ENCODE measurements around the gene SLC22A4.
A peak's percentile ranks its signal among the peaks of the same experiment; 100 is the strongest.

The SLC22A4 gene

GRCh38 chr5:132387640-132388117 is 93.5 kb downstream of the SLC22A4 start:
- no peak for DNase-seq (ENCODE audit: insufficient read length)
- FAIRE-seq = no peak
- TF ChIP-seq POLR2AphosphoS5 (IDR thresholded peaks at IDR 0.05; ENCODE audit: low read depth, low read length) (no peak), TAF1 (IDR thresholded peaks at IDR 0.05; ENCODE audit: borderline replicate concordance, low read depth, low read length) (no peak), POLR2A (IDR thresholded peaks at IDR 0.05; ENCODE audit: low read depth, low read length) (no peak)

DNA sequence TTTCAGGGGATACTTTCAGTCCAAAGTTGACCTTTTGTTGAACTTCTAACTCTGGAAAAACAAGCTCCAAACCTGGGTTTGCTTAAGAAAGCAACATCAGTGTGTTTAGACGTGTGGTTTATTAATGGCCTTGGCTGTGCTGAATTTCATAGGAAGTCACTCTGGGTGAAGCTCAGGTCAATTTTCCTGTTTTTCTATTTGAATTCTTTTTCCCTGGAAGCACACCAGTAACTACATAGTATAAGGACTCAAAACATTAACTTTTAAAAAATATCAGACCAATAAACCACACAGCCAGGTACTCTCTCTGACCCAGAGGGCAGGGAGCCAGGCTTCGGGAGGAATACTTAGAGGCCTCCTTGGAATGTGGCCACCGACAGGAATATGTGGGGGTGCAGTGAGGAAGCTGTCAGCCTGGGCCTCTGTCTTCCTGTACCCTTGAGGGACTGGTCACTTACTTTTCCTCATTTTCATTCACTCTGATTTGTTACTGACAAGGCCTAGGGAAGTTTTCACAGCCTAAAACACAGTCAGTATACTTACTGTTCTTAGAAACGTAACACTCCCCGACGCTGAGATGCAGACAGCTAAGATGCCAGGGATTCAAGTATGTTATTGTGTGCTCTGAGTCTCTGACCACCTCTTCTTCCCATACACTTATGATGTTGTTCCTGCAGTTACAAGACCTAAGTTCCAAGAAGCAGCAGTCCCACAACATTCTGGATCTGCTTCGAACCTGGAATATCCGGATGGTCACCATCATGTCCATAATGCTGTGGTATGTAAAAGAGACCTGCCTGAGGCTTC is 94.3 kb downstream of the SLC22A4 start:
- FAIRE-seq = peak; percentile 30
- DNase-seq (ENCODE audit: insufficient read length) = no peak

DNA sequence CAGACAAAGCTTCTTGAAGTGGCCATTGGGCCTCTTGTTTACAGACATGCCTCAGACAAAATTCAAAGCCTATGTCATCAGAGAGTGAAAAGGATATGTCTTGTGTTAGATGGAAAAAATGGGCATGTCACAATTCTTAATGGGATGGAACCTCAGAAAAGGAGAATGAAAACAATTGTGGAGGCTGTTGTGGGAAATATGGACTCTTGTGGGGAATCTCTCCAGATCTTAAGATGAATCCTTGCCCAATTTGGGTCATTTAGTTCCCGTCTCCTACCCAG is 94.8 kb downstream of the SLC22A4 start:
- TF ChIP-seq POLR2AphosphoS5 (IDR thresholded peaks at IDR 0.05; ENCODE audit: low read depth, low read length) (no peak), TAF1 (IDR thresholded peaks at IDR 0.05; ENCODE audit: borderline replicate concordance, low read depth, low read length) (no peak), POLR2A (IDR thresholded peaks at IDR 0.05; ENCODE audit: low read depth, low read length) (no peak)
- FAIRE-seq = no peak
- DNase-seq (ENCODE audit: insufficient read length) = no peak

More for the DNA sequence above, 94.3 kb downstream of the SLC22A4 start:
- TF ChIP-seq TAF1 (IDR thresholded peaks at IDR 0.05; ENCODE audit: borderline replicate concordance, low read depth, low read length) = no peak
- TF ChIP-seq POLR2A (IDR thresholded peaks at IDR 0.05; ENCODE audit: low read depth, low read length) = no peak
- TF ChIP-seq POLR2AphosphoS5 (IDR thresholded peaks at IDR 0.05; ENCODE audit: low read depth, low read length) = no peak

- FAIRE-seq = no peak
Observed at GRCh38 chr5:132389585-132390286, 95.5 kb downstream of the SLC22A4 start.

DNA sequence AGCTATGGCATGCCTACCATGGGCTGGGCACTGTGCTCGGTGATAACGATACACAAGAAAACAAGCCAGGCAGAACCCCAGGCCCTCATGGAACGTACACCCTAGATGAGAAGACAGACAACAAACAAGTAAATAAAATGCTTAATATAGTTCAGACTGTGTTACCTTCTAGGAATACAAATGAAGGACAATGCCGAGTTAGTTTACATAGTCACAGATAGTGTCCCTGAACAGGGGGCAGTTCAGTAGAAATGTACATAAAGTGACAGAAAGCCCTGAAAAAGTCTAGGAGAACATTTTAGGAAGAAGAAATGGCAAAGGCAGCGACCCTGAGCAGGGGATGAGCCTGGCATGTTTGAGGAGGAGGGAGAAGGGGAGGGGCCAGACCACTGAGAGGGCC is 97.1 kb downstream of the SLC22A4 start:
- no peak for DNase-seq (ENCODE audit: insufficient read length)
- peak; percentile 21 for FAIRE-seq
- TF ChIP-seq POLR2A (IDR thresholded peaks at IDR 0.05; ENCODE audit: low read depth, low read length) (no peak), TAF1 (IDR thresholded peaks at IDR 0.05; ENCODE audit: borderline replicate concordance, low read depth, low read length) (no peak), POLR2AphosphoS5 (IDR thresholded peaks at IDR 0.05; ENCODE audit: low read depth, low read length) (no peak)

More at GRCh38 chr5:132389585-132390286, 95.5 kb downstream of the SLC22A4 start:
- TF ChIP-seq POLR2AphosphoS5 (IDR thresholded peaks at IDR 0.05; ENCODE audit: low read depth, low read length) (no peak), POLR2A (IDR thresholded peaks at IDR 0.05; ENCODE audit: low read depth, low read length) (no peak), TAF1 (IDR thresholded peaks at IDR 0.05; ENCODE audit: borderline replicate concordance, low read depth, low read length) (no peak)
- no peak for DNase-seq (ENCODE audit: insufficient read length)

DNA sequence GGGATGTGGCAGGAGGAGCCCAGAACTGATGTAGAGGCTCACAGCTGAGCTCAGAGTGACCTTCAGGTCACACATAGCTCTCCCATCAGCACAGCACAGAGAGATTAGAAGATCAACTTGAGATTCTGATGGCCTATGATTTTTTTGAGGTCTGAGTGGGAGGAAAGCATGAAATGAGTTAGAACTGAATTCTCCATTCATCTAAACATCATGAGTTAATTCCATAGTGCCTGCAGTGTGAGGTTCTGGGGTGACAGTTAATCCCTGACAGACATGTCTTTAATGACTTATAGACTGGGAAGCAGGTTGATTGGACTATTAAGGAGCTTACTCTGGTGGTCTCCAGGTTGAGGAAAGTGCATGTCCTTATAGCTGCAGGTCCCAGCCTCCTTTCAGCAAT is 97.7 kb downstream of the SLC22A4 start:
- FAIRE-seq (no peak), DNase-seq (ENCODE audit: insufficient read length) (no peak)
- no peak for TF ChIP-seq POLR2AphosphoS5 (IDR thresholded peaks at IDR 0.05; ENCODE audit: low read depth, low read length)
- TF ChIP-seq TAF1 (IDR thresholded peaks at IDR 0.05; ENCODE audit: borderline replicate concordance, low read depth, low read length) = no peak
- no peak for TF ChIP-seq POLR2A (IDR thresholded peaks at IDR 0.05; ENCODE audit: low read depth, low read length)

DNA sequence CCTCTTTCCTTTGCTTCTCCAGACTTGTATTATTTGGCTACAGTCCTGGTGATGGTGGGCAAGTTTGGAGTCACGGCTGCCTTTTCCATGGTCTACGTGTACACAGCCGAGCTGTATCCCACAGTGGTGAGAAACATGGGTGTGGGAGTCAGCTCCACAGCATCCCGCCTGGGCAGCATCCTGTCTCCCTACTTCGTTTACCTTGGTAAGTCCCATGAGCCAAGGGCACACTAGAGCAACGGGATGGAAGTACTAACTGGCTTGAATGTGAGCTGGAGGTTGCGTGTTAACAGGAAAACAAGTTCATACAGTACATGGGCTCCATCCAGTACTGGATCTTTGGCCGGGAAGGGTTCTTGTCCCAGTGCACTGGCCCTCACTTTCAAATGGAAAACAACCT is 98.2 kb downstream of the SLC22A4 start:
- TF ChIP-seq TAF1 (IDR thresholded peaks at IDR 0.05; ENCODE audit: borderline replicate concordance, low read depth, low read length) (no peak), POLR2A (IDR thresholded peaks at IDR 0.05; ENCODE audit: low read depth, low read length) (no peak), POLR2AphosphoS5 (IDR thresholded peaks at IDR 0.05; ENCODE audit: low read depth, low read length) (no peak)
- FAIRE-seq (no peak), DNase-seq (ENCODE audit: insufficient read length) (no peak)

DNA sequence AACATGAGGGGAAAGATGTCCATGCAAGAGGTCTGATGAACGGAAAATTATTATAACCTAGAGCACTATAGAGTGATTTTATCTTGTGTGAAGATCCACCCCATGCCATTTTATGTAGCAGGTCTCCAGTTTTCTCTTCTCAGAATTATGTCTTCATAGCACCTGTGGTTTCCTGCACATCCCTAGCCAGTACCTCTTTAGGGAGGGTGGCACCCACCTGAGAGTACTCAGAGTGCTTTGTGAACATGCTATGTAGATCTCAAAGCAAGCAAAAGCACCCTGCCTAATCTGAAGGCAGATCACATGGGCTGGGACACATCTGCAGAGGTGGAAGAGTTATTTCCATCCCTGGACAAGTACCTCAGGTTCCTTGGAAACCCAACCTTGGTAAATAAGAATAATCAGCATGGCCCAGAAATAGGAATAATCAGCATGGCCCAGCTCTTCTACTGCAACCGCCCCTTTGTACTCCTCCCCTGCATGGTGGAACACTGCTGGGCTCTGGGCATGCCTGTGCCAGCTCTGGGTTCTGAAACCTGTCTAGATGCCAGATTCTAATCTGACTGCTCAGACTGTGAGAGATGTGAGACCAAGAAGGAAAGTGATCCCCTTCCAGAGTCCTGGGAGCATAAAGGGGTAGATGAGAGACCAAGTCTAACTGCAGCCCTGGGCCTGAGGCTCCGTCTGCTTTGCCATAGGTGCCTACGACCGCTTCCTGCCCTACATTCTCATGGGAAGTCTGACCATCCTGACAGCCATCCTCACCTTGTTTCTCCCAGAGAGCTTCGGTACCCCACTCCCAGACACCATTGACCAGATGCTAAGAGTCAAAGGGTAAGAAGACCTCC is 99.0 kb downstream of the SLC22A4 start:
- TF ChIP-seq POLR2A (IDR thresholded peaks at IDR 0.05; ENCODE audit: low read depth, low read length) = no peak
- DNase-seq (ENCODE audit: insufficient read length) = no peak
- no peak for FAIRE-seq
